Airway epithelial cell (primary cell): ENCODE measurements around the gene MAVS. TPM values are rescaled to one million over a fixed set of nuclear protein-coding genes. Genes with fewer than 3 reads are reported as not detected.

Source experiments
- total RNA-seq: library from RNA; depleted of rRNA; stranded (reverse); fragments of >200 nt; gene quantifications from 2 replicates; pipeline ENCODE4 v1.2.3, GENCODE V29; 2015

MAVS gene
- 15.8 and 21.8 TPM in 2 replicates for total RNA-seq

DNA sequence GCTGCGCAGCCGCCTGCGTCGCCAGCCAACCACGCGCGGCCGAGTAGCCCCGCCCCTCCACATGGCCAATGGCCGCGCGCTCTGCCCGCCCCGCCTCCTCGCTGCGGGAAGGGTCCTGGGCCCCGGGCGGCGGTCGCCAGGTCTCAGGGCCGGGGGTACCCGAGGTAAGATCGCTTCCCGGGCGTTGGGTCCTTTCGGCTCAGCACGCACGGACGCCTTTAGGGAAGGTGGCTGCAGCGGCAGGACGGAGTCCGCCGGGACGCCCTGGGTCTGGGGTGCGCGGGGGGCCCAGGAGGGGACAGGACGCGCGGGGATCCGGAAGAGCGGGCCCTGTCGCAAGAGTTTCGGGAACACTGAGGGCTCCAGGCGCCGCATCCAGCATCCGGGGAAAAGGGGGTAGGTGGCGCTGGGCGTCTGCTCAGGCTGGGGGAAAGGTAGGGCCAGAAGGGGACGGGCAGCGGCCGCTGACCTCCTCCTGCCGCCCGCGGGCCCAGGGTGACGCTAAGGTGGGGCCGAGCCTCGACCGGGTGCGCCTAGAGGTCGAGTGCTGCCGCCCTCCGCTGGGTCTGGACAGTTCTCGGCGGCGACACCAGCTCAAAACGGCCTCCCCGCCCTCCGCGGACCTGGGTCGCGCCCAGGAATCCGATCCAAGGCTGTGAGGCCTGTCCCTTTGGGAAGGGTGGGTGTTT lies at the start of gene MAVS:
MAVS (plus strand) TSS at position 95 of the 689 bp plus-strand sequence. CDS start 7,791 bp downstream, outside the sequence.

DNA sequence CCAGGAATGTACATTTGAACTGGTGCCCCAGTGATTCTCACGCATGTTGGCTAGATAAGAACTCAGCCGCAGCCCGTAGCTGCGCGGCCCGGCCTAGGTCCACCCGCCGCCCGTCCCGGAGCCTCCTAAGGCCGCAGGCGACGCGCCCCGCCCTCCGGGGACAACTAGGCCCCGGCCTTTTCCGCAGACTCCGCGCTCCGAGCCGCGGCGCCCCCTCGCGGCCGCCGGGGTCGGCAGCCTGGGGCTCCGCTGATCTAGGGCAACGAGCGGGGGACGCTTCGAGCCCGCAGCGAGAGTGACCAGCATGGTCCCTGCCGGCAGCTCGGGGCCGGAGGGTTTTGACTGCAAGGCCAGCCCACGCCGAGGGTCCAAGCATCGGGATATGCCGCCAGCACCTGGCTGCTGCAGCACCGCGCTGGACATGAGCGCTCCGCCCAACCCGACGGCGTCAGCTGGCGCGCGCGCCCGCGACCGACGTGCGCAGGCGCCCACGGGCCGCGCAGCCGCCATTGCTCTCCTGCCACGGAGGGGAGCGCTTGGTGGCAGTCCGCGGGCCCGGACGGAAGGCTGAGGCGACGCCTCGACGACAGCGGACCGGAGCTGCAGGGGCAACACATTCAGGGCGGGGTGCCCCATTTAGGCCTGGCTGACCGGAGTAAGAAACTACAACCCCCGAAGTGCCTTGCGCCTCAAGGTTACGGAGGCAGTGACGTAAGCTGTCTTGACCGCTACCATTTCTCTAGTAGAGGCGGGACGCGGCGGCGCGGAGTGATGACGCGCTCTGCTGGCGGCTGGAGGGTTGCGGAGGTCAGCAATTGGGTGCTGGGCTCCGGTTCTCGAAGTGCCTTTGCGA lies 26.4 kb upstream of the MAVS start, which contains the start of gene AP5S1:
AP5S1 (plus strand) TSS at position 500 of the 853 bp plus-strand sequence. CDS start 1,571 bp downstream, outside the sequence.

DNA sequence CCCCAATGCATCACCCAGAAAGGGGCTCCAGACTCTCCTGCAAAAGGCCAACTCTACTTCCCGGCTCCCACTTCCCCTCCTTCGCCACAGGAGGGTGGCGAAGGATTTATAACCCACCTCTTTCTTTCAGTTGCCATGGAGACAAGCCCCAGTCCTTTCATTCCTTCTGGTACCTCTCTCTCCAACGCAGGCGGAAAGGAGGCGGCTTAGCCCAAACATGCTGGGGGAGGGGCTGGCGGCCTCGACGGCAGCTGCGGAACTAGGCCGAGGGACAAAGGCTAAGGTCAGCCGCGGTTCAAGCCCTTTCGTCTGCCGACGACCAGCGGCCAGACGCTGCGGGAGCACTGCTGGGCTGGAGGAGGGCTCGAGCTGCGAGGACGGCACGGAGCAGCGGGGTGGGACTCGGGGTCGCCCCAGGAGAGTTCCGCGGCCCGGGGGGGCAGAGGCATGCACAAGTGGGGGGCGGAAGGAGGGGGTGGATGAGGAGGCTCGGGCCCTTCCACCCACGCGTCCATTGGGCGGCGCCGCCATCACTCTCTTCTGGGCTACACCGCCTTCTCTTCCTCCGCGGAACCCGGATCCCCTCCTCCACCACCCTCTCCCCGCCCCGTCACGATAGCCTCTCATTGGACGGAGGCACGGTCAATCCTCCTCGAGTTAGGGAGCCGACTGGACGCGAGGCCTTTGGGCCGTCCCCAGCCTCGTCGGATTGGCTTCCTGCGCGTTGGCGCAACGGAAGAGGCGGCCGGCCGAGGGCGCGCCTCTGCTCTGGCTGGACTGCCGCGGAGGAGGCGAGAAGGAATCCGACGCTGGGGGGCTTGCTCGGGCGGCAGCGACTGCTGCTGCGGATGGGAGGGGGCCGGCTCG lies 42.2 kb downstream of the MAVS start, which contains the start of gene PANK2:
PANK2 (plus strand) TSS at position 766 of the 867 bp plus-strand sequence.

Other genes starting within 250 kb of the MAVS start
- gene GFRA4, start 183.4 kb upstream of the MAVS start, total RNA-seq, result not detected in 2 replicates
- 0.79 TPM in 1 of 2 replicates, not detected in the other for gene ADAM33, start 164.8 kb upstream of the MAVS start, total RNA-seq
- gene SIGLEC1, start 134.2 kb upstream of the MAVS start, total RNA-seq, result not detected in 2 replicates
- gene HSPA12B, start 114.1 kb upstream of the MAVS start, total RNA-seq, result 0.14 TPM in 1 of 2 replicates, not detected in the other
- 66.6 and 69.9 TPM in 2 replicates for gene ADISSP, start 79.1 kb upstream of the MAVS start, total RNA-seq
- not detected in 2 replicates for gene SPEF1, start 65.4 kb upstream of the MAVS start, total RNA-seq
- 82.2 and 83.2 TPM in 2 replicates for gene CENPB, start 60.1 kb upstream of the MAVS start, total RNA-seq
- 41.3 and 52.3 TPM in 2 replicates for gene CDC25B, start 50.5 kb upstream of the MAVS start, total RNA-seq
- gene AP5S1, start 26.3 kb upstream of the MAVS start, total RNA-seq, result 12.0 and 14.5 TPM in 2 replicates
- 35.4 and 36.0 TPM in 2 replicates for gene PANK2, start 42.6 kb downstream of the MAVS start, total RNA-seq
- gene RNF24, start 168.7 kb downstream of the MAVS start, total RNA-seq, result 4.7 and 9.0 TPM in 2 replicates